Embryonic facial prominence (tissue), 1 donor: ENCODE results near the gene CAMKK2.
"Not testable (repeated sequence)": the region's sequence is repeated elsewhere in the genome, so short reads cannot be mapped to it uniquely, and the experiment has no call there.

ENCODE experiments used
- DNase-seq: peaks from one replicate; pipeline ENCODE4 v3.0.0-alpha.2; 2016; ENCODE audit errors: extremely low spot score

The CAMKK2 gene

GRCh38 chr12:121246893-121247557 is 49.5 kb downstream of the CAMKK2 start:
- no peak for DNase-seq

GRCh38 chr12:121245951-121246350 is 50.6 kb downstream of the CAMKK2 start:
- no peak for DNase-seq

- no peak for DNase-seq
These were observed 51.5 kb downstream of the CAMKK2 start for GRCh38 chr12:121245031-121245430.

GRCh38 chr12:121241156-121241970 is 55.1 kb downstream of the CAMKK2 start:
- no peak for DNase-seq

- DNase-seq = peak; percentile 72
These were observed 55.9 kb downstream of the CAMKK2 start for GRCh38 chr12:121240484-121241101.

- no peak for DNase-seq
These were observed 56.5 kb downstream of the CAMKK2 start for GRCh38 chr12:121240062-121240420.

- DNase-seq = no peak
These were observed 57.0 kb downstream of the CAMKK2 start for GRCh38 chr12:121239351-121240061.

GRCh38 chr12:121238604-121239350 is 57.7 kb downstream of the CAMKK2 start:
- no peak for DNase-seq

- DNase-seq = no peak
These were observed 58.4 kb downstream of the CAMKK2 start for GRCh38 chr12:121238086-121238485.

GRCh38 chr12:121237415-121237814 is 59.1 kb downstream of the CAMKK2 start:
- DNase-seq = no peak

- DNase-seq = no peak
These were observed 59.7 kb downstream of the CAMKK2 start for GRCh38 chr12:121236776-121237175.

GRCh38 chr12:121233628-121234020 is 62.9 kb downstream of the CAMKK2 start:
- no peak for DNase-seq

GRCh38 chr12:121232977-121233627 is 63.4 kb downstream of the CAMKK2 start:
- no peak for DNase-seq

GRCh38 chr12:121232163-121232562 is 64.3 kb downstream of the CAMKK2 start:
- DNase-seq = no peak

- DNase-seq = no peak
These were observed 66.0 kb downstream of the CAMKK2 start for GRCh38 chr12:121230538-121230907.

GRCh38 chr12:121229826-121230537 is 66.5 kb downstream of the CAMKK2 start:
- DNase-seq = not testable (repeated sequence)

GRCh38 chr12:121228919-121229665 is 67.4 kb downstream of the CAMKK2 start:
- DNase-seq = no peak

- DNase-seq = no peak
These were observed 69.2 kb downstream of the CAMKK2 start for GRCh38 chr12:121227294-121227693.

GRCh38 chr12:121226871-121227270 is 69.6 kb downstream of the CAMKK2 start:
- DNase-seq = not testable (repeated sequence)

GRCh38 chr12:121226399-121226798 is 70.1 kb downstream of the CAMKK2 start:
- no peak for DNase-seq
